MV-4-11 (cell line): ENCODE measurements around the gene MAGI1.
"Not testable (repeated sequence)": the region's sequence is repeated elsewhere in the genome, so short reads cannot be mapped to it uniquely, and the experiment has no call there.

Experiments used
- DNase-seq: peaks from one replicate; lab custom pipeline; 2025; lab: John Stamatoyannopoulos, UW

MAGI1 gene

GRCh38 chr3:65560901-65561300 is 477.8 kb downstream of the MAGI1 start:
- no peak for DNase-seq

DNA sequence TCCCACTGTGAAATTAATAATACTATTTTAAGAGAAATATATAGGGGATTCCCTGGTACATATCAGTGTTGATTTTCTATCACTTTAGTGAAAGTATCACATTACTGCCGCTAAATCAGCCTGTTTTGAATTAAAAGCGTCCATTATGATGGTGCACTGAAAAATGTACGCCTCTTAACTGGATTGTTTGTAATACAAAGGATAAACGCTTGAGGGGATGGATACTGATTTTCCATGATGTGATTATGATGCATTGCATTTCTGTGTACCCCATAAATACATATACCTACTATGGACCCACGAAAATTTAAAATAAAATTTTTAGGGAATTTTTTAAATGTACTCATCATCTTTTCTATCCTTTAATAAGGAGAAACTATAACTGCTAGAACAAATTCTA is 478.6 kb downstream of the MAGI1 start:
- DNase-seq: no peak

- DNase-seq: no peak
Observed at GRCh38 chr3:65559643-65560042, 479.1 kb downstream of the MAGI1 start.

- DNase-seq: no peak
Observed at GRCh38 chr3:65558826-65559225, 479.9 kb downstream of the MAGI1 start.

DNA sequence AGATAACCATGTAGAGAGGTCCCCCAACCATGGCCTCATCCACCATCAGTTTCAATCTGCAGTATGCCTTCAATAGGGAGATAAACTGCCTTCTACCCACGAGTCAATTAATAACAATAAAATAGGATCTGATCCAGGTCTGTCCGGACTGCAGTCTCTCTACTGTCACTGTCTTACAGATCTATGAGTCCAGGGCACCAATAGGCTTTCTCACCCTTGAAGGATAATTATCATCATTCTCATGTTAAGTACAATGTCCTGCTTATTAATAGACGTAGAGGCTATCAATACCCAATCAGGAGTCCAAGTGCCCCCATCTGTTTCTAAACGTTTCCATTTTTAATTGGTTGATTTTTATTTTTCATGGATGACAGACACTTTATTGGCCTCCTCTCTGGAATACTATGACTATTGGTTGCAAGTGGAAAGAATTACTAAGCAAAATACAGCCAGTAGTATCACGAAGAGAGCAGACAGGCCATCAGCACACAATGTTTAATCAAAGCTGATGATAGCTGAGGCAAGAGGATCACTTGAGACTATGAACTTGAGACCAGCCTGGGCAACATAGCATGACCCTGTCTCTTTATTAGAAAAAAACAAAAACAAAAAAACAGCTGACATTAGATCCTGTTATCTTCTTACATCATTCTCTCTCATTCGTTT is 480.7 kb downstream of the MAGI1 start:
- DNase-seq: no peak

- DNase-seq: no peak
Observed at GRCh38 chr3:65556934-65557577, 481.7 kb downstream of the MAGI1 start.

GRCh38 chr3:65552434-65552833 is 486.3 kb downstream of the MAGI1 start:
- DNase-seq: no peak

DNA sequence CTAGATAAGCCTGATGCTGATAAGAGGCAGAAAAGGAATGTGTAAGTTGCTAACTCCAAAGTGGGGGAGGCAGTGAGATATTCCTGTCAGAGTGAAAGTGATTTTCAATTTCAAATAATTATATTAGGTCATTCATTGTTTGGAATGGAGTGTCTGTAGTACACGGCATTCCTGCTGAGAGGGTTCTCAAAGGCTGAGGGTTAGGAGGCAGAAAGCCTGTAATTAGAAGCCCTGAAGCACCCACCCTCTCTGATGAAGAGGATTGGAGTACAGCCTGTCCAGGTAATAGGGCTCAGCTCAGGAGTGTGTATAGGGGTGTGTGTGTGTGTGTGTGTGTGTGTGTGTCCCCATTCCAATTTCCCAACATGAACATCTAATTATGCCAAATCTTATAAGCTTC is 486.8 kb downstream of the MAGI1 start:
- DNase-seq: no peak

GRCh38 chr3:65550137-65550536 is 488.6 kb downstream of the MAGI1 start:
- DNase-seq: no peak

DNA sequence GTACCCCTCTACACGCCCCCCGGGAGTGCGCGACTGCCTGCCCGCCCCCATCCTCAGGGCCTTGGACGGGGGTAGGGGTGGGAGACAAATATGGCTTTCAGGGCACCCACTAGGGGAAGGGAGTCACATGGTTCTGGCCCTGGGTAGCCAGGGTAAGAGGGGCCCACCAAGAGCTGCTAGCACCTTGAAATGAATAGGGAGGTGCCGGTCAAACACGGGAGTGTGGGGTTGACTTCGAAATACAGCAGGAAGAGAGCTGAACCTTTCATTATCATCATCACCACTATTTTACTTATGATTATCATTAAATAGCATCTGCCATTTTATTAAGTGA is 489.1 kb downstream of the MAGI1 start:
- no peak for DNase-seq

DNA sequence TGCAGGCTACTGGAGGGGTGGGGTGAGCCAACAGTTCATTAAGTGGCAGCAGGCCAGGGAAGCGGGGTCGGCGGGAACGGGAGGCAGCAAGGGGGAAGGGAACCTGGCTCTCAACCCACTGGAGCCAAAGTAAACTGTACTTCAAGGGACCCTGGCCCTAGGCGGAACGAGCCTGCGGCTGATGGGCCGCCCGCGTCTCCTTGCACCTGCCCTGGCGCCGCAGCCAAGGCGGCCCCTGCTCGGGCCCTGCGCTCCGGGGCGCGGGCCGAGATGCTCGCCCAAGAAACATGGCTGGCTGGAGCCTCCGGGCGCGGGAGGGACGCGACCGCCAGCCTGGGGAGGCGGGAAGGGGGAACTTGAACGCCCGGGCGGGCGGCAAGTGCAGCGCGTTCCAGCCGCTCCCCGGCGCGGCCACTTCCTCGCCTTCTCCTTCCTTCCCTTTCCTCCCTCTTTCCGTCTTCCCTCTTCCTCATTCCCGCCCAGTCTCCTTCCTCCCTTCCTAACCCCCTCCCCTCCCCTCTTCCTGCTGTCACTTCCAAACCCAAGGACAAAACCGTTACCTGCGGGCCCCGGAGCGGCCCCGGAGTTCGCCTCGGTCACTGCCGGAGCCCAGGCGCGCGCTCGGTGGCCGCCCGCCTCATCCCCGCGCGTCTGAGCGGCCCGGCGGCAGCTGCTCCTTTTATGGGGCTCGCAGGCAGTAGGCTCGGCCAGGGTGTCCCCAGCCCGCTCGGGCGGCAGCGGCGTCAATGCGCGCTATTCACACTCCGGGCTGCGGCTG is 489.7 kb downstream of the MAGI1 start:
- no peak for DNase-seq

DNA sequence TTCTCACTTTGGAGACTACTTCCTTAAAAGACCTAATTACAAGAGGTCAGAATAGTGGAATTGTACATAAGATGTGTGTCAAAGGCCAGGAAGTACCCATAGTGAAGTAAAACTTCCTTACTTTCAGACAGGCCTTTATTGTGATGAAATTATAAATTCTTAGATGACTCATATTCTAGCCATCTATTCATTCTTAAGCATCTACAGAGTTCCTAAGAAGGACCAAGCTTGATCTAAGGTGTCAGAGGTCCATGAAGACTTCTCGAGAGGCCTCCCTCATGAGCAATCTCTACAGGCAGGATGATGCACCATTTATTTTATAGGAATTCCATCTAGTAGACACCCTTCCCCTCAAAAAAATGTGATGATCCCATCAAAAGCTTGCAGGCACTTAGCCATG is 493.3 kb downstream of the MAGI1 start:
- no peak for DNase-seq

GRCh38 chr3:65543391-65543790 is 495.3 kb downstream of the MAGI1 start:
- DNase-seq: not testable (repeated sequence)

GRCh38 chr3:65540666-65541065 is 498.1 kb downstream of the MAGI1 start:
- no peak for DNase-seq

GRCh38 chr3:65539616-65540015 is 499.1 kb downstream of the MAGI1 start:
- no peak for DNase-seq

- DNase-seq: no peak
Observed at GRCh38 chr3:65538101-65538500, 500.6 kb downstream of the MAGI1 start.

GRCh38 chr3:65537109-65537508 is 501.6 kb downstream of the MAGI1 start:
- no peak for DNase-seq

DNA sequence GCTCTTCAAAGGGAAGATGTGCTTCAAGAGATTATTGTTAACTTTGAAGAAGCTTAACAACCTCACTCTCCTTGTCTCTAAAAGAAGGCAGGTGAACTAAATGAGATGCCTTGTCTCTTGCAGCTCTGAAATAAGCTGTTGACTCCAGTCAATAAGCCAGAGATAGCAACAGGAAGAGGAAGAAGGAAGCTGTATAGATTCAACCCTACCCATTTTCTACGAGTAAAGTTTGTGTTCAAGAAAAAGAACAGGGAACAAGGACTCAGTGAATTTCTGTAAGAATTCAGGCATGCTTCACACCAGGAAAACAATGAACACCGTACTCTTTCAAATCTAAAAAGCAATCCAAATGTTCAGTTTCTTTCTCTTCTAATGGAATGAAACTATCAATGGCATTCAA is 503.5 kb downstream of the MAGI1 start:
- no peak for DNase-seq

DNA sequence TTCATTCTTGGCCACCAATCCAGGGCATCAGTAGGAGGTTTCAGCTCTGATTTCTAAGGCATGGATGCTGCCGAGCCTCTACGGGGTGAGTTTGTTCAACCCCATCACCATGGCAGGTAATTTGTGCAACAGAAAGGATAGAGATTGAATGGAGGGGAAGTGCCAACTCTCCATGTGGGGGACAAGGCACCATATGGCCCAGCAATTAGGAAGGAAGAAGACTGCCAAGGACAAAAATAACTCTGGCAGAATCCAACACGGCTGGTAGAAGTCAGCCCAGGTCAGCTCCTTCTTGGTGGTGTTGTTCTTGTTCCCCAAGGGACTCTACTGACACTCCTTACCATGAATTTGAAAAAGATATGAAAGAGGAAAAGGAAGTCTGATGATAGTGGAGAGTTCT is 503.9 kb downstream of the MAGI1 start:
- no peak for DNase-seq

DNA sequence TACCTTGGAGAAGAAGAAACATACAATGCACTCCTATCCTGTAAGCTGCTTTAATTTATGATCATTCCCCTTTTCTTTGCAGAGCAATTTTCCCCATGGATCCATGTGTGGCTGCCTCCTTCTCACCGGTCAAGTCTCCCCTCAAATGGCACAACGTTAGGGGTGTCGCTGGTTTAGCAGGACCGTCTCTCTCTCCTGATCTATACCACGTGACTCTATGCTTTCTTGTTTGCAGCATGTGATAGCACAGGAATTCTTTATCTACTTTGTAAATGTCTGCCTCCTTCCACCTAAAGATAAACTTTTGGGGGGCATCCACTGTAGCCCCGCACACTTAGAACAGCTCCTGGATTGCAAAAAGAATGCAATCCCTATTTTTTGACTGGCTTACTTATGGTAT is 506.0 kb downstream of the MAGI1 start:
- no peak for DNase-seq

GRCh38 chr3:65532215-65532614 is 506.5 kb downstream of the MAGI1 start:
- no peak for DNase-seq

DNA sequence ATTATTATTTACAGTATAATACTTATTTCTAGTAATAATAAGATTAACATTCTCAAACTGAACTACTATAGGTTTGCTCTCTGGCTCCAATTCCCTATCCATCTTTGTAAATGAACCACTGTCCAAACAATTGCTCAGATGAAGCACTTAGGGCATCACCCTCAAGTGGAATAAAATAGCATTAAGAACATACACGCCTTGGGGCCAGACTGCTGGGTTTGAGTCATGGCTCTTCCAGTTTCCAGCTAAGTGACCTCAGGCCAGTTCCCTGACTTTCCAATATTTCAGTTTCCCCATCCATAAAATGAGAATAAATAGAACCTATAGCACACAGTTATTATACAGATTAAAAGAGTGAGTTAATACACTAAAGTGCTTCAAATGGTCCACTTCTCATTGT is 507.2 kb downstream of the MAGI1 start:
- no peak for DNase-seq

- DNase-seq: no peak
Observed at GRCh38 chr3:65526656-65527055, 512.1 kb downstream of the MAGI1 start.
